GM18951 (cell line): ENCODE data around the gene C1QB.
"Not testable (repeated sequence)": the region's sequence is repeated elsewhere in the genome, so short reads cannot be mapped to it uniquely, and the experiment has no call there.

ENCODE experiments used
- POLR2A ChIP-seq: IDR thresholded peaks from 4 replicates; pipeline ENCODE4 v1.6.1; 2011; ENCODE audit warnings: mild to moderate bottlenecking; ENCODE audit not compliant: insufficient read length, insufficient read depth; ENCODE audit errors: extremely low read depth
- in situ Hi-C: fragments of 300-500 bp; cut with MboI; formaldehyde crosslinking; loops from one replicate; pipeline ENCODE4 v1.12.0; 2022; ENCODE audit warnings: low sequenced_read_pairs, mixed read lengths, inconsistent platforms; ENCODE audit not compliant: unreplicated experiment

Gene C1QB

GRCh38 chr1:22702296-22703085, 49.5 kb downstream of the C1QB start:
- in situ Hi-C loops: no loop called here
- TF ChIP-seq POLR2A: no peak

DNA sequence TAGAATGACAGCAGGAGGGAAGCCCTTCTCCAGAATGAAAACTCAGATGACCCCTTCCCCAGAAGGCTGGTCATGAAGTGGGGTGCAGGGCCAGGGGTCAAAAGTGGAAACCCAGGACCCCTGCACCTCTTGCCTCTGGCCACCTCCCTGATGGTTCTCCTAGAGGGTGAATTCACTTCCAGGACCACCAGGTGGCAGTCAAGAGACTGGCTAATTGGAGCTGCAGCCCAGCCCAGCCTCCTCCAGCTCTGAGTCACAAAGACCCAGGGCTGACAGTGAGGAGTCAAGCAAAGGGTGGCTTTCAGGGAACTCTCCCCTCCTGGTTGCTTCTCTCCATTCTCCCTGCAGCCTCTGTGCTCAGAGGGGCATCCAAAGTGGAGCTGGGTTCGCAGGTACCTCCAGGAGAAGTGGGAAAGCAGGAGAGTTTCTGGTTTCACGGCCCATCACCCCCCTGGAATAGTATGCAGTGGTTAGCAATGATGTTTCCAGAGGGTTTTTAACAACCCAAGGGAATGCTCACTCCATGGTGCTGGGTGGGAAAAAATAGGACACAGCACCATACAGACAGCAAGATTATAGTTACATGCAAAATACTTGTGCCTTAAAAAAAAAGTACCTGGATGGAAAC, 51.5 kb downstream of the C1QB start:
- in situ Hi-C loops: no loop called here

GRCh38 chr1:22705586-22705985, 52.5 kb downstream of the C1QB start:
- TF ChIP-seq POLR2A: no peak
- in situ Hi-C loops: no loop called here

More for the DNA sequence above, 51.5 kb downstream of the C1QB start:
- TF ChIP-seq POLR2A: no peak

DNA sequence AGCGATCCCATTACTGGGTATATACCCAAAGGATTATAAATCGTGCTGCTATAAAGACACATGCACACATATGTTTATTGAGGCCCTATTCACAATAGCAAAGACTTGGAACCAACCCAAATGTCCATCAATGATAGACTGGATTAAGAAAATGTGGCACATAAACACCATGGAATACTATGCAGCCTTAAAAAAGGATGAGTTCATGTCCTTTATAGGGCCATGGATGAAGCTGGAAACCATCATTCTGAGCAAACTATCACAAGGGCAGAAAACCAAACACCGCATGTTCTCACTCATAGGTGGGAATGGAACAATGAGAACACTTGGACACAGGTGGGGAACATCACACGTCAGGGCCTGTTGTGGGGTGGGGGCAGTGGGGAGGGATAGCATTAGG, 53.1 kb downstream of the C1QB start:
- in situ Hi-C loops: not testable (repeated sequence)

GRCh38 chr1:22708777-22709176, 55.7 kb downstream of the C1QB start:
- in situ Hi-C loops: no loop called here
- no peak for TF ChIP-seq POLR2A

GRCh38 chr1:22709227-22709626, 56.2 kb downstream of the C1QB start:
- TF ChIP-seq POLR2A: no peak
- in situ Hi-C loops: no loop called here

- in situ Hi-C loops: no loop called here
- TF ChIP-seq POLR2A: no peak
Observed at GRCh38 chr1:22709891-22710700, 57.1 kb downstream of the C1QB start.

DNA sequence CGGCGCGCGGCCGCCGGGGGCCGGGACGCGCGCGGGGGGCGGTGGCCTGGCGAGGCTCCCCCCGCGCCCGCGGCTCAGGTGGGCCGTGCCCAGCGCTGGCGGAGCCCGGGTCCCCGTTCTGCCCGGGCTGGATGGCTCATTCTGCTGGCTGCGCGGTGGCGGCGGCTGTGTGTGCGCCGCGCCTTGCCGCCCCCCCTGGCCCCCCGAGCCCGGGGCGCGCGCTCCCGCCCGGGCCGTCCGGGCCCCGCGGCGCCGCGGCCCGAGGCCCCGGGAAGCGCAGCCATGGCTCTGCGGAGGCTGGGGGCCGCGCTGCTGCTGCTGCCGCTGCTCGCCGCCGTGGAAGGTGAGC, 57.6 kb downstream of the C1QB start, which contains the start of gene EPHB2:
TSS of gene EPHB2 (plus strand) at position 139 of the 349 bp plus-strand sequence. CDS start at position 283, 144 bp downstream.
- in situ Hi-C loops: no loop called here
- TF ChIP-seq POLR2A: no peak

DNA sequence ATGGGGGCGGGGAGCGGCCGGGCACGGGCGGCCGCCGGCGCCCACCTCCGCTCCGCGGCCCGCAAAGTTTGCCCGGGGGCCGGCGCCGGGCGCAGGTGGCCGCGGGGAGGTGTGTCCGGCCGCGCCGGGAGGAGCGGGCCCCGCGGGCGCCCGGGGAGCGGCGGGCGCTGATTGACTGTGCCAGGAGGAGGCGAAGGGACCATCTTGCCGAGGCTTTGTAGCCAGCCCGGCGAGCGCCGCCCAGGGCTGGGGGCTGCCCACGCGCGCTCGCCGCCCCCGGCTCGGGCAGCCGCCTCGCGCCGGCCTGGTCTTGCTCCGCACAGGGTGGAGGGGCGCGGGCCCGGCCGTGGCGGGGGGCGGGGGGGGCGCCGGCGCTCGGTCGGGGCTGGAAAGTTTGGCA, 58.0 kb downstream of the C1QB start:
- in situ Hi-C loops: no loop called here
- no peak for TF ChIP-seq POLR2A
